NCI-H446 (cell line): ENCODE measurements around the gene C7orf57.
"Not testable (repeated sequence)": the region's sequence is repeated elsewhere in the genome, so short reads cannot be mapped to it uniquely, and the experiment has no call there.

Experiments used
- DNase-seq, 2 experiments: peaks; one replicate each; lab custom pipeline; 2025; lab: John Stamatoyannopoulos, UW

The C7orf57 gene

DNA sequence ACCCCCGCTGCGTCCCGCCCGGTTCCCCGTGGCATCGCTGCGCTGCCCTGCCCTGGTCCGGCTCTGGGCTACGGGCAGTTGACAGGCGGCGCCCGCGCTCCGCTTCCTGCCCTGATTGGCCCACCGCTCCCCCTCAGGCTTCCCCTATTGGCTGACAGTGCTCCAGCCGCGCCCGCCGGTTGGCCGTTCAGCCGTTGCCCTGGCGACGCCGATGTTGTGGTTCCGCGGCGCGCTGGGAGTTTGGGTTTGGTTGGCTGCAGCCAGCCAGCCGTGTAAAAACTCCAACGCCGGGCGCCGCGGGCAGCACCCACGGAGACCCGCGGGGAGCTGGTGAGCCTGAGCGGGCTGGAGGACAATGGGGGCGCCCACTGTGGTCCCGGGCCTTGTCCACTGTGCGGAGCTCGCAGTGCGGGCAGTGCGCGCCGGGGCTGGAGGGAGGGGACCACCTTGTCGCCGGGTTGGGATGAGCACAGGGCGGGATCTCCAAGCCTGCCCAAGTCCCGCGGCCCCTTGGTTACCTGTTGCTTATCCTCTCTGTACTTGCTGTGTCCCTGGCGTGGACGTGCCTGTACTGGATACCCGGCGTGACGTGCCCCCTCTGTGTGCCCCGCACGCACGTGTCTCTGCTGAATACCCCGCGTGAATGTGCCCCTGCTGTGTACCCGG, at the start of gene C7orf57:
Gene C7orf57, plus strand, starts transcription at position 243 of the 666 bp plus-strand sequence. CDS start 766 bp downstream, outside the sequence.
- peak; percentile 34 to 81 for DNase-seq

DNA sequence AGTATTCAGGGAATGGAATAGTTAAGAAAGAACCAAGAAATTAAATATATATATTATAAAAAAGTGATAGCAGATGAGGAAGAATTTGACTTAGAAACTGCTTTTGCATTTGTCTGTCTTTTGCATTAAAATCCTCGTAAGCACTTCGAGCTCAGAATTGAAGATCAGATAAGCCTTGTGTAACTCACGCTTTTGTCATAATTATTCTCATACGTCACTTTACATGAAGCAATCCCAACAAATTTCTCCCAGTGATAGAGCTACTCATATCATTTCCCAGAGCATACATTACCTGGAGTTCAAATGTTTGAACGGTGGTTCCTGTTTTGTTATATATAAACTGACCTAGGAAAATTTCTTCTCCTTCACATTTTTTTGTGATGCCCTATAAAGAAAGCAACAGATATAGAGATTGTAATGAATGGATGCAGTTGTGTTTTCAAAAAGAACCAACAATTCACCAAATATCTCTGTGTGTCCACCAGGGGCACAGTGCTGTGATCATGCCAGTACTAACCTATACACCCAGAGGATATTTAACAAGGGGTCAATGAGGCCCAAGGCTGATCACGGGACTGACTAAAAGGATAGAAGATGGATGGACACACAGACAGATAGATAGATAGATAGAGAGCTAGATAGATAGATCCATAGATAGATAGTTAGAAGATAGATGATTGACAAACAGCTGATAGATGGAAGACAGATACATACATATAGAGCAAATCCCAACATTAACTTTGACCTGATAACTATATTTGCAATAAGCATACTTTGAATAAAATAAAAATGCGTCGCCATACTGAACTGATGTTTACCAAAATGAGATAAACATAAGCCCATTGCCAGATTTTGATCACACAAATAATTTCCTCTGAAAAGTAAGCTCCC, 46.6 kb upstream of the C7orf57 start:
- no peak for DNase-seq

DNA sequence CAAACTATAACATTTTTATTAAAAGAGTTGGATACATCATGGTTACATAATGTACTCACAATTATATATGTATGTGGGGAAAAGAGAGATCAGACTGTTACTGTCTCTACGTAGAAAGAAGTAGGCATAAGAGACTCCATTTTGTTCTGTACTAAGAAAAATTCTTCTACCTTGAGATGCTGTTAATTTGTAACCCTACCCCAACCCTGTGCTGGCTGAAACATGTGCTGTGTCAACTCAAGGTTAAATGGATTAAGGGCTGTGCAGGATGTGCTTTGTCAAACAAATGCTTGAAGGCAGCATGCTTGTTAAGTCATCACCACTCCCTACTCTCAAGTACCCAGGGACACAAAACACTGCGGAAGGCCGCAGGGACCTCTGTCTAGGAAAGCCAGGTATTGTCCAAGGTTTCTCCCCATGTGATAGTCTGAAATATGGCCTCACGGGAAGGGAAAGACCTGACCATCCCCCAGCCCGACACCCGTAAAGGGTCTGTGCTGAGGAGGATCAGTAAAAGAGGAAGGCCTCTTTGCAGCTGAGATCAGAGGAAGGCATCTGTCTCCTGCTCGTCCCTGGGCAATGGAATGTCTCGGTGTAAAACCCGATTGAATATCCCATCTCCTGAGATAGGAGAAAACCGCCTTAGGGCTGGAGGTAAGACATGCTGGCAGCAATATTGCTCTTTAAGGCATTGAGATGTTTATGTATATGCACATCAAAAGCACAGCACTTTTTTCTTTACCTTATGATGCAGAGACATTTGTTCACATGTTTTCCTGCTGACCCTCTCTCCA, 45.5 kb upstream of the C7orf57 start:
- DNase-seq: not testable (repeated sequence)

DNA sequence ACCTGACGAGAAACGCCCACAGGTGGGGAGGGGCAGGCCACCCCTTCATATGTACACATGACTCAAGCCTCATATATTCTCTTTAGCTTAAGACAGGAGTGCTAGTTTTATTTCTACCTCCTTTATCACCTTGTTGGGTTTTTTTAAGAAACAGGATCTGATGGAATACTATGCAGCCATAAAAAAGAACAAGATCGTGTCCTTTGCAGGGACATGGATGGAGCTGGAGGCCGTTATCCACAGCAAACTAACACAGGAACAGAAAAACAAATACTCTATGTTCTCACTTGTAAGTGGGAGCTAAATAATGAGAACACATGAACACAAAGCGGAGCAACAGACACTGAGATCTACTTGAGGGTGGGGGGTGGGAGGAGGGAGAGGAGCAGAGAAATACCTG, 44.8 kb upstream of the C7orf57 start:
- DNase-seq: no peak

DNA sequence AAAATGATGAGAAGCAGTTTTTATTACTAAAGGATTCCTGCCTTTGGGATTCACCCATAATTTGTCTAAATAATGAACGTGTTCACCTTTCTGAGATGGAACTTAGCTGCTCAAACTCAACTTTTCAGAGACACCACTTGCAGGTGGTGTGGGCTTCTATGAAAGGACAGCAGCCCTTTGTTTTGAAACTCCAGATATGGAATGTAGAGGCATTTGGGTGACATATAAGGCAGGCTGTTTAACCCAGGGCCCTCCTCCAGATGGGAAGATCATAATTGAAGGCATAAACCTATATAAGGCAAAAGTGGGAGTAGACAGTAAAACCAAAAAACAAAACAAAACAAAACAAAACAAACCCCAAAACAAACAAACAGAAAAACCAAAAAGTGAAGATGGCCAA, 44.1 kb upstream of the C7orf57 start:
- no peak for DNase-seq

DNA sequence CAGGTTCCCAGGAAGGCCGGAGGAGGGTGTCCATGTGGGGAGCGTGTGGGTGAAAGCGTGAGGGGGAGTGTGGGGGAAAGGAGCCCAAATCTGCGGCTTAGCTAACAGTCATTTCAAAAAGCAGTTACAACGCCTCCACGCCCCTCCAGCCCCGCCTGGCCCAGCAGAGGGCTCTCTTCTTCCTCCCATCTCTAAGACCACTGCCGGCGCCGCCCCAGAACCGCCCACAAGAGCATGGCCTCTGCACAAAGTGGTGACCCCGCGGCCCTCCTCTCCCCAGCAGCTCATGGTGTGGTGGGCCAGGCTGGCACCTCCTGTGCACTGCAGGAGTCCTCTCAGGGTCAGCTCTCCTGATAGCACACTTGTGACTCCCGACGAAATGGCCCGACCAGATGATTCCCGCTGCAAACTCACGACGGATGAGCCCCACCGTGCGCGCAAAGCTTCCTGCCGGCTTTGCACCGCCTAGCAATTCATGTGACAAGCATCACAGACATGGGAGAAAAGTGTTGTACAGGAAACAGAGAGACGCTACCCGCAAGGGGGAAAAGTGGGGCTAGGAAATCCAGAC, 43.5 kb upstream of the C7orf57 start:
- DNase-seq: no peak

DNA sequence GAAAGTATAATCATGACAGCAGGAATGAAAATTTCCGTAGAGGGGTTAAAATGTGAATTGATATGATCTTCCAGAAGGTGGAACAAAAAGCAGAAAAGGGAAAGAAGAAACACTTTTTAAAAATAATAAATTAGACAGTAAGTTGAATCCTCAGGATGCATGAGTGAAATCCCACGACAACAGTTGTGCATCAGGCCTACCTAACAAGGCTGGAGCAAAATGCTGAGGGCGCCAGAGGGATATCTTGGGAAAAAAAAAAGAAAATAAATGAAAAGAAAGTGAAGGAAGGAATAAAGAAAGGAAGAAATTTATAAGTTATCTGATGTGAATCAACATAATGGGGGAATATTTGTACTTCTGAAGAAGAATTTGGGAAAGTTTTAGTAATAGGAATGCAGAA, 42.9 kb upstream of the C7orf57 start:
- DNase-seq: no peak

DNA sequence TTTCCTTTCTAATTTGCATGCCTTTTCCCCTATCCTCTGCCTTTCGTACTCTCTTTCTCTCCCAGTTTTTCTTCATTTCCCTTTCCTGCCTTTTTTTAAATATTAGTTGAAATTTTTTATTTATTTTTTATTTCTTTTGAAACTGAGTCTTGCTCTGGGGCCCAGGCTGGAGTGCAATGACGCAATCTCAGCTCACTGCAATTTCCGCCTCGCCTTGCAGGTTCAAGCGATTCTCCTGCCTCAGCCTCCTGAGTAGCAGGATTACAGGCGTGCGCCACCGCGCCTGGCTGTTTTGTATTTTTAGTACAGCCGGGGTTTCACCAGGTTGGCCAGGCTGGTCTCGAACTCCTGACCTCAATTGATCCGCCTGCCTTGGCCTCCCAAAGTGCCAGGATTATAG, 35.9 kb upstream of the C7orf57 start:
- DNase-seq: no peak

DNA sequence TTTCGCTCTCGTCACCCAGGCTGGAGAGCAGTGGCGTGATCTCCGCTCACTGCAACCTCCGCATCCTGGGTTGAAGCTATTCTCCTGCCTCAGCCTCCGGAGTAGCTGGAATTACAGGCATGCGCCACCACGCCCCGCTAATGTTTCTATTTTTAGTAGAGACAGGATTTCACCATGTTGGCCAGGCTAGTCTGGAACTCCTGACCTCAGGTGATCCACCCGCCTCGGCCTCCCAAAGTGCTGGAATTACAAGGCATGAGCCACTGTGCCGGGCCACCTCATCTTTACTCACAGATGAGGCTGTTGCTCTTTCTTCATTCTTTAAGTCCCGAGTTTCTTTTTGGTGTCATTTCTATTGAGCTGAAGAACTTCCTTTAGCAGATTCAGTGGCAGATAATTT, 35.2 kb upstream of the C7orf57 start:
- DNase-seq: not testable (repeated sequence)

DNA sequence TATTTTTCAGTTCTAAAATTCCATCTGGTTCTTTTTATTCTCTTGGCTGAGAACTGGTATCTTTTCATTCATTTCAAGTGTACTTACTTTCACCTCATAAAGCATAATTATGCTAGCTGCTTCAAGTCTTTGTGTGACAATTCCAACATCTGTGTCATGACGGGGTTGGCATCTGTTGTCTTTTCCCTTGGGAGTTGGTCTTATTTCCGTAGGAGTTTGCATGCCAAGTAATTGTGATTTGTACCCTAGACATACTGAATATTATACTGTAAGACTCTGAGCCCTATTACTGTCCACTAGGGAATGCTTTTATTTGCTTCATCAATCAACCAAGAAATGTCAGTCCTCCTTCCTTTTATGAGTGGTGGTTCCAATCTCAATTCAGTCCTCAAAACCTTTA, 31.3 kb upstream of the C7orf57 start:
- peak; percentile 33 to 85 for DNase-seq

DNA sequence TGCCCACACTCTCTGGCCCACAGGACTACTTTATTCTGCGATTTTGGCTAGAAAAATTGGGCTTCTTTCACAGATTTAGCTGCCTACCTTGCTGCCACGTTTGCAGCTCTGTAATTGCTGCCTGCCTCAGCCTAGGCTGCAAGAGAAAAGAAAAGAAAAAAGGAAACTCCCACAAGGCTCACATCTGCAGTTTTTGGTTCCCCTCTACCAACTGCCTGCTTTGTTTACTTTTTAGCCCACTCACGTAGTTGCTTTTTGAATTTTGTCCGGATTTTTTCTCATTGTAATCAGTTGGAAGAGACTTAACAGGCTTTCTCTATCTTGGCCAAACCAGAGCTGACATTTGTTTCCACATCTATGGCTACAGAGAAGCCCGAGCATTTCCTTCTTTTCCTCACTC, 30.7 kb upstream of the C7orf57 start:
- DNase-seq: no peak

DNA sequence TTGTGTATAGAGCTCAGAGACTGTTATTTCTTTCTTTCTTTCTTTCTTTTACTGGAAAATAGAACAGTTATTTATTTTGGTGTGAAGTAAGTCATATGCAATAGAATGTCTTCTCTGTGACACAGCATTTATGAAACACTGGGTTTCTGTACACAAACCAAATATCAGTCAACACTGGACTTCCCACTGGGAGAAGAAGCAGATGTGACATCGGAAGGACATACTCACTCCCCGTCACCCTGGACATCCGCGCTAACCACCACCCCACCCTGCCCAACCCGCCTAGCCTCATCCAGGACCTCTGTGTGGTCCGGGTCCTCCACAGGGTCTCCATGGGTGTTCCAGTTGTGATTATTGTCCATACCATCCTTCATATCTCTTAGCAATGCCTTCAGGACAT, 28.5 kb upstream of the C7orf57 start:
- DNase-seq: no peak

DNA sequence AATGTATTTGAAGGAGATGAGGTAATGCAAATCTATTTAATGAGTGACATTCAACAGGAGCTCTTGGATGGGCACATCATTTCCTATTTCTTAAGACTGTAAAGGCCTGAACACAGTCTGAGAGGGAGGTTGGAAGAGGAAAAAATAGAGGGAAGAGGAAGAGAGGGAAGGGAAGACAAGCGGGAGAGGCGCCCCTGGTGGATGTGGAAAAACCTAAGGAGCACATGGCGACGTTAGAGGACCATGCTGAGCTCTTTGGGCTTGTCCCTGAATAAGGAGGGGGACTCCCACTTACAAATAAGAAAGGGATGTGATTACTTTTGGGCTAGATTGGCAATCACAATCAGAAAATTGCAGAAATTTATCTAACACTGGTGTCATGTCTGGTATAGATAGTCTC, 26.1 kb upstream of the C7orf57 start:
- DNase-seq: no peak

DNA sequence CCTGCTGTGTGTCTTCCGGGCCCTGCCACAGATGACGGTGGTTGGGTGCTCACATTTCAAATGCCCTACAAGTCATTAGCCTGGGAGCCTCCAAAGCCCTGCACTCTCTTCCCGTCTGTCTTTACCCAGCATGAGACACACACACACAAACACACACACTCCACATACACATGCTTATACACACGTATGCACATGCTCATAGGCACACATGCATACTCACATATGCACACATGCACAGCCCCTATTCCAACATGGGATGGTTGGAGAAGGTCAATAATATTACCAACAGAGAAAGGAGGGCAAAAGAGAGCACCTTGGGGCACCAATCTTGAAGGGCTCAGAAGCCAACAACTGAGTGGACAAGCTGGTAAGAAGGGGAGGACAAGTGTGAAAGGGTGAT, 25.4 kb upstream of the C7orf57 start:
- no peak for DNase-seq

DNA sequence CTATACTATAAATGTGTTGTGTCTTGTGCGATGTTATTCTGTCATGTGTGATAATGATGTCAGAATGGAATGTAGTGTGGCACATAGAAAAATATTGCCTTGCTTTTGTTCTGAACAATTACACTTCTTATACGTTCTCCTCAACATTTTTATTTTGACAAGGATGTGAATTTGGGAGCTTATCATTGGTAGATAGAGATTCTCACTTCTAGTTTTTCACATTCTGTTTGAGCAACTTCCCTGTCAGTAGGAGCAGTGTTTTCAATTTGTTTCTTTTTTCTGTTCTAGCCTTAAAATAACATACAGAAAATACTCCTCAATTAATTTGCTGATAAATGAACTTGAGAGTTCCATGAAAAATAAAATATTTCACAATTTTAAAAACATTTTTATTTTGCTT, 24.0 kb upstream of the C7orf57 start:
- DNase-seq: no peak

DNA sequence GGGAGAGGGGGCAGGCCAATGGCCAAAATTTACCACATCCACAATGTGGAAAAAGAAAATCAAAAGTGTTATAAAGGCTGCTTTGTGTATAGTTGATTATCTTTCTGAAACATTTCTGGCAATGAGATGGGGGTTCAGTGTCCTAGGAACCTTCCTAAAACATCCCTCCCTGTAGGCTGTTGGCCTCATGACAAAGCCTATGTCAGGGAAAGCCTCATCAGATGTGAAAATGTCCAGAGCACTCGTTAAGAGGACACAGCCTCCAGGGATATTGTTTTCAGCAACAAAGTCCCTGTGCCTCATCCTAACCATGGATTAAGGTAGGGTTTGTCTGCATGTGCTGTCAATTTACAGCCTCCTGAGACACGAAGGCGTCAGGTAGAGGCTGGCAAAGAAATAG, 23.4 kb upstream of the C7orf57 start:
- DNase-seq: no peak

DNA sequence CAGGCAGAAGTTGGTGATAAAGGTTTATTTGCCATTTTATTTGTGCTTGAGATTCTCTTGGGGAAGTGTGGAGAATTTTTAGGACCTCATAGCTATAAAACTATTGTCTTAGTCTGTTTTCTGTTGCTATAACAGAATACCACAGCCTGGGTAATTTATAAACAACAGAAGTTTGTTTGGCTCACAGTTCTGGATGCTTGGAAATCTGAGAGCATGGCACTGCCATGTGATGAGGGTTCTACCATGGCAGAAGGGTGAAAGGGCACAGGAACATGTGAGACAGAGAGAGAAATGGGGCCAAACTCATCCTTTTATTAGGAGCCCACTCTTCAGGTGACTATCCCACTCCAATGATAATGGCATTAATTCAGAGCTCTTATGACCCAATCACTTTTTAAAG, 18.7 kb upstream of the C7orf57 start:
- DNase-seq: no peak

DNA sequence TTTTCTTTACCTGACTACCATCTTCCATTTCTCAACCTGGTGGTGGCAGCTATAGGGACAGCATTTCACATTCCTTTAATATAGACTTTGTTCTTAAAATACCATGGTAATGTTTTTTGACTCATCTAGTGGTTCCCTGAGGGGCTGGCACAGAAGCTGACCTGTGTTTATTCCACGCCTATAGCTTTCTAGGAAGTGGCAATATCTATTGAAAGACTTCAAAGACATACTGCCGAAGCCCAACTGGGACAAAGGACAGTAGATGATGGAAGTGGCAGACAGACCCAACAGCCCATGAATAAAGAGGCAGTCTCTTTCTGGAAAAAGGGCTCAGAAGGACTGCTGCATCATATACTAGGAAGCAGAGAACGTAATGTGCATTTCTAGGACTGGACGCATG, 17.7 kb upstream of the C7orf57 start:
- no peak for DNase-seq

DNA sequence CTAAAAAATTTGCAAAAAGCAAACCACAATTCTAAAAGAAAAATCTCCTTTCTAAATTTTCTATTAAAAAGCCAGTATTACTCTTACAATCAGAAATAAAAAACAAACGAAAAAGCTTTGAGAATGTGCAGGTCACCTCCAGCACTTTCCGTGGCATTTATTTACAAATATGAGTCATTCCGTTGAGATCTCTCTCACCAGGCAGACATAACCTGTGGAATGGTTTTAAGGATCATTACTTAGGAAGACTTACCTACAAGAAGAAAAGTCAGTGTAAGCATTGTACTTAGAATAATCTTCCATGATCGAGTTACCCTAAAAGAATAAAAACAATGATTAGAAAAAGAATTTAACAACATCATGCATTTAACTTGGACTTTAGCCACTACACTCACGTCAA, 9.7 kb upstream of the C7orf57 start:
- DNase-seq: no peak

DNA sequence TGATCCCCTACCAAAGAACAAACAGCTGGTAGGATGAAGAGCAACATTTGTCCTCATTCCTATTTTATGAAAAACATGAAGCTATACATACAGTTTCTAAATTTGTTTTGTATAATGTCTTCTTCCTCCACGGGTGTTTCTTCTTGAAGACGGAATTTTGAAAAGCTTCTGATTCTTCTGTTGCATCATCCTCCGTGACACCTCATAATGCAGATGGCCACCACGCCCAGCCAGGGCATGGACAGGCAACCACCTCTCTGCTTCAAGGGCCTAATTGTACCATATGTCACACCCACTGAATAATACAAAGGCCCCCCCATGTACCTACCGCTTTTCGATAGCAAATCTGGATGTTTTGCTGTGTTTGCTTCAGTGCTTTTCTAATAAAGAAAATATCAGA, 6.4 kb upstream of the C7orf57 start, which contains the start of gene SUN3:
Gene SUN3, minus strand, starts transcription at position 170 of the 400 bp plus-strand sequence. Its CDS starts 169 bp downstream, at position 1.
- no peak for DNase-seq

DNA sequence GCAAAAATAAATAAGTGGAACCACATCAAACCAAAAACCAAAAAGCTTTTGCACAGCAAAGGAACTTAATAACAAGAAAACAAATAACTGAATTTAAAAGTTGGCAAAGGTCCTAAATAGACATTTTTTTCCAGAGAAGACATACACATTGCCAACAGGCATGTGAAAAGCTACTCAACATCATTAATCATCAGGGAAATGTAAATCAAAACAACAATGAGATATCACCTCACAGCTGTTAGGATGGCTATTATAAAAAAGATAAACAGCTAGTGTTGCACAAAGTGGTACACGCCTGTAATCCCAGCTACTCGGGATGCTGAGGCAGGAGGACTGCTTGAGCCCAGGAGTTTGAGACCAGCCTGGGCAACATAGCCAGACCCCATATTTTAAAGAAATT, 4.2 kb upstream of the C7orf57 start:
- no peak for DNase-seq

DNA sequence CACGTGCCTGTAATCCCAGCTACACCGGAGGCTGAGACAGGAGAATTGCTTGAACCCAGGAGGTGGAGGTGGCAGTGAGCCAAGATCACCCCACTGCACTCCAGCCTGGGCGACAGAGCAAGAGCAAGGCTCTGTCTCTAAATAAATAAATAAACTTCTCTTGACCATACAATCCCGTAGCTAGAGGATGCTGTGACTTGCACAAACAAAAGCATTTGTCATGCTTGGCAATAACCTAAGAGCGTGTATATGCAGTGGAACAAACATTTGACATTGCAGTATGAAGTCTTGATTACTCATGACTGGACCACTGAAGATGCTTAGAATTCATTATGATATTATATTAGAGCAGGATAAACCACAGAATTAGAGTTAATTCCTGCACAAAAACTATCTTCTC, 1.4 kb upstream of the C7orf57 start:
- DNase-seq: no peak
